Spleen (tissue), 11 donors: Measurements from ENCODE around the gene TTC9. TPM values are rescaled to one million over a fixed set of nuclear protein-coding genes. Genes with fewer than 3 reads are reported as not detected.

ENCODE experiments used
- DNase-seq: peaks from one replicate; pipeline ENCODE4 v3.0.0-alpha.2; 2020
- H3K27ac ChIP-seq, 8 donors: fragments of 200-600 bp; sonication (generic) in 7 of 8; 1 replicate in 4 of 8; 2 replicates in 4 of 8; pipeline versions ENCODE4 v1.5.0 to v1.8.0; 2016 to 2021; ENCODE audit warnings: inconsistent platforms in 4 of 8, mild to moderate bottlenecking in 4 of 8, moderate library complexity in 1 of 8
- H3K27me3 ChIP-seq, 7 donors: fragments of 200-600 bp; sonication (generic) in 6 of 7; replicated peaks in 1 of 7; 1 replicate in 4 of 7; 2 replicates in 3 of 7; pipeline versions ENCODE4 v1.5.0 to v1.8.0; 2016 to 2021; ENCODE audit warnings: inconsistent platforms in 3 of 7, mild to moderate bottlenecking in 1 of 7
- H3K36me3 ChIP-seq, 6 donors: fragments of 200-600 bp; sonication (generic) in 5 of 6; 1 replicate in 4 of 6; 2 replicates in 2 of 6; pipeline versions ENCODE4 v1.5.0 to v1.8.0; 2016 to 2021; ENCODE audit warnings: inconsistent platforms in 2 of 6
- H3K4me1 ChIP-seq, 6 donors: fragments of 200-600 bp; sonication (generic) in 5 of 6; 1 replicate in 3 of 6; 2 replicates in 3 of 6; pipeline versions ENCODE4 v1.5.0 to v1.8.0; 2016 to 2021; ENCODE audit warnings: inconsistent platforms in 3 of 6
- H3K4me3 ChIP-seq, 8 donors: fragments of 200-600 bp; sonication (generic) in 7 of 8; 1 replicate in 4 of 8; 2 replicates in 4 of 8; pipeline versions ENCODE4 v1.5.0 to v1.8.0; 2016 to 2021; ENCODE audit warnings: inconsistent platforms in 4 of 8, mild to moderate bottlenecking in 4 of 8, moderate library complexity in 2 of 8
- H3K9me3 ChIP-seq, 8 donors: fragments of 200-600 bp; sonication (generic) in 7 of 8; 1 replicate in 4 of 8; 2 replicates in 4 of 8; pipeline versions ENCODE4 v1.5.0 to v1.8.0; 2016 to 2021; ENCODE audit warnings: inconsistent platforms in 4 of 8
- POLR2A ChIP-seq, 3 donors: fragments of 450-650 bp; IDR thresholded peaks; one replicate each; pipeline ENCODE4 v1.5.1; 2017; ENCODE audit warnings: antibody characterized with exemption in 3 of 3, mild to moderate bottlenecking in 1 of 3
- POLR2AphosphoS5 ChIP-seq, 3 donors: sonication (generic); formaldehyde crosslinking; IDR thresholded peaks; one replicate each; pipeline ENCODE4 v1.5.1; 2017; ENCODE audit warnings: antibody characterized with exemption in 3 of 3
- WGBS, 5 donors: extraction: QIAGEN DNeasy Blood & Tissue Kit in 3 of 5; methylation state at CpG; one replicate each; pipeline versions ENCODE4 v1.1.5 to v1.1.7; 2013 to 2018; 5-methylcytosine and 5-hydroxymethylcytosine counted together
- intact Hi-C: fragments of 100-400 bp; cut with DNase I; formaldehyde crosslinking; loops from one replicate; pipeline ENCODE4 v1.15.0; 2023; ENCODE audit warnings: low total_unique reads
- polyA plus RNA-seq, 3 donors: library from polyadenylated mRNA; stranded (reverse); fragments of 200-250 nt; gene quantifications; one replicate each; pipeline ENCODE4 v1.2.1, GENCODE V29; 2013
- total RNA-seq, 7 donors: library from RNA; depleted of rRNA in 3 of 7; stranded (reverse); fragments of >200 nt in 3 of 7; fragmentation: NEBNext Ultra II Directional in 4 of 7; extraction: Animal tissue kit (Norgen Biotek cat#: 25700) in 4 of 7; gene quantifications; one replicate each; pipeline versions ENCODE4 v1.1.0 to v1.2.1, GENCODE V29; 2016 to 2021
- TF ChIP-seq, protein P1 (sequence below), 11 experiments: fragments of 200-600 bp in 7 of 11; fragments of 450-650 bp in 4 of 11; sonication (generic) in 4 of 11; IDR thresholded peaks in 8 of 11; conservative IDR thresholded peaks in 3 of 11; 1 replicate in 7 of 11; 2 replicates in 4 of 11; pipeline versions ENCODE4 v1.4.0 to v1.8.0; 2016 to 2021; ENCODE audit warnings: antibody characterized with exemption in 11 of 11, inconsistent platforms in 4 of 11, mild to moderate bottlenecking in 1 of 11
- donor health status: healthy with polysubstance abuse.
- donor health status: DM: no; HTN: no; CAD: no; lungs with moderate emphysema.
- donor health status: DM: no; HTN: no; CAD: no.
- donor health status: Bipolar disorder and iron deficiency.
- donor health status: healthy.
- donor health status: DM: no; HTN: no; CAD: no.
- donor health status: DM: yes; HTN: yes; CAD: no.

The TTC9 gene
- total and polyA plus RNA-seq, 10 donors: 4.6 to 13.2 (median 8.6) TPM

DNA sequence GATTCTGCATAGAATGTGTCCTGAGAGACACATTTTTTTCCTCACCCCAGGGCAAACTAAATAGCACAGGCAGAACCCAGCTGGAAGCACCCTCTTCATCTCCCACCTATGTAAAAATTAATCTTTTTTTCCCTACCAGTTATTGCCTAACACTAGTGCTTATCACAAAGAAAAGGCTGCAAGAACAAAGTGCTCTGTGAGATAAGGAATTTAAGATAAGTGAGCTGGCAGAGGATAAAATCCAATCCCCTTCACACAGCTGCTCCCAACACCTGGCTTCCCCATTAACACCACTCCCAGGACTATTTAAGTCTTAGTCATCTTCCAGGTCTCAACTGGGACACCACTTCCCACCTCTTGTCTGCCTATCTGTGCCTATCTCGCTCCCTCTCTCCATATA lies 75.2 kb downstream of the TTC9 start:
- 68 to 79% (median 69%) methylated on average over 1 of the region's 1 CpG for WGBS, 5 donors
- Histone ChIP-seq H3K27ac (no peak overlapping the region), H3K36me3 (no peaks in the 10 kb centered on the region), H3K4me1 (peaks cover 0 to 17% (median 14%) of the 10 kb centered on the region in 6 donors), H3K4me3 (no peak overlapping the region), H3K9me3 (no peaks in the 10 kb centered on the region), H3K27me3 (no peaks in the 10 kb centered on the region)
- intact Hi-C loops: no loop called here
- TF ChIP-seq POLR2A (IDR thresholded peaks at IDR 0.05) (no peak), POLR2AphosphoS5 (IDR thresholded peaks at IDR 0.05) (no peak)
- TF ChIP-seq, protein P1, sequence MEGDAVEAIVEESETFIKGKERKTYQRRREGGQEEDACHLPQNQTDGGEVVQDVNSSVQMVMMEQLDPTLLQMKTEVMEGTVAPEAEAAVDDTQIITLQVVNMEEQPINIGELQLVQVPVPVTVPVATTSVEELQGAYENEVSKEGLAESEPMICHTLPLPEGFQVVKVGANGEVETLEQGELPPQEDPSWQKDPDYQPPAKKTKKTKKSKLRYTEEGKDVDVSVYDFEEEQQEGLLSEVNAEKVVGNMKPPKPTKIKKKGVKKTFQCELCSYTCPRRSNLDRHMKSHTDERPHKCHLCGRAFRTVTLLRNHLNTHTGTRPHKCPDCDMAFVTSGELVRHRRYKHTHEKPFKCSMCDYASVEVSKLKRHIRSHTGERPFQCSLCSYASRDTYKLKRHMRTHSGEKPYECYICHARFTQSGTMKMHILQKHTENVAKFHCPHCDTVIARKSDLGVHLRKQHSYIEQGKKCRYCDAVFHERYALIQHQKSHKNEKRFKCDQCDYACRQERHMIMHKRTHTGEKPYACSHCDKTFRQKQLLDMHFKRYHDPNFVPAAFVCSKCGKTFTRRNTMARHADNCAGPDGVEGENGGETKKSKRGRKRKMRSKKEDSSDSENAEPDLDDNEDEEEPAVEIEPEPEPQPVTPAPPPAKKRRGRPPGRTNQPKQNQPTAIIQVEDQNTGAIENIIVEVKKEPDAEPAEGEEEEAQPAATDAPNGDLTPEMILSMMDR (IDR thresholded peaks at IDR 0.05 in 8 of 11, conservative IDR thresholded peaks at IDR 0.05 in 3 of 11): no peak
- DNase-seq: no peak

DNA sequence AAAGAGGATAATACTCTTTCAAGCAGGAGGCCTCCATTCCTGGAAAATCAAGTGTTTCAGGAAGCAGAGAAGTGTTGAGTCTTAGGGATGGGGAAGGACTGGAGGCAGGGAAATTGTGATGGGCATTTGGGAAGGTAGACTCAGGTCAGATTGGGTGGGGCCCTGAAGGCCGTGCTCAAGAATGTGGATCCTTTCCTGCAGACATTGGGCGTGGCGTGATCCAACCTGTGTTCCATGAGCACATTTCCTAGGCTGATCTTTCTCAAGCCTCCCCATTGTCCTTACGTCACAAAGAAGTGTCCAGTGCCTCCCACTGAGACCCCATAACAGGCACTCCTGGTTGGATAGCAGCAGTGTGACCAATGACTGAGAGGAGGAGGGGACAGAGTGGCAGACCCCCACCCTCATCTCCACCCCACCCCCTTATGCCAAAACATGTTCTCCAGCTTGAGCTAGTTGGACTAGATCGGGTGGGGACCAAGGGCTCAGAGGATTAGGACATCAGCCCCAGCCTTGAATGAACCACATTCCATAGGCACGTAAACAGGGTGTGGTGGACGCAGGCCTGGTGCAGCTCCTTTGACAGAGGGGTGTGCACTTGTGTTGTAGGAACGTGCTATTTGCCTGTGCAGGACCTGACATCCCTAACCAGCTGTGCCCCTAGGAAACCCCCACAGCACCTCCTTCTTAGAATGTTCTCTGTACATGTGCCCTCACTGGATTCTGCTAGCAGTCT lies 76.8 kb downstream of the TTC9 start:
- no peaks in the 10 kb centered on the region for H3K27me3 ChIP-seq
- H3K4me3 ChIP-seq: no peak overlapping the region
- H3K36me3 ChIP-seq: no peaks in the 10 kb centered on the region
- H3K9me3 ChIP-seq: no peaks in the 10 kb centered on the region
- peaks cover 0 to 11% (median 7%) of the 10 kb centered on the region in 6 donors for H3K4me1 ChIP-seq
- DNase-seq: no peak
- H3K27ac ChIP-seq: no peak overlapping the region
- no peak for TF ChIP-seq POLR2A (IDR thresholded peaks at IDR 0.05)
- no peak for TF ChIP-seq POLR2AphosphoS5 (IDR thresholded peaks at IDR 0.05)
- TF ChIP-seq, protein P1 (IDR thresholded peaks at IDR 0.05 in 8 of 11, conservative IDR thresholded peaks at IDR 0.05 in 3 of 11): no peak
- WGBS, 5 donors: 80 to 93% (median 89%) methylated on average over 8 of the region's 8 CpGs
- intact Hi-C loops: no loop called here

GRCh38 chr14:70721542-70721941 lies 79.8 kb downstream of the TTC9 start:
- no peak overlapping the region for H3K27ac ChIP-seq
- no peaks in the 10 kb centered on the region for H3K4me1 ChIP-seq
- no peaks in the 10 kb centered on the region for H3K36me3 ChIP-seq
- intact Hi-C loops: no loop called here
- 65 to 78% (median 73%) methylated on average over 2 of the region's 2 CpGs for WGBS, 5 donors
- no peak overlapping the region for H3K4me3 ChIP-seq
- TF ChIP-seq POLR2AphosphoS5 (IDR thresholded peaks at IDR 0.05) (no peak), POLR2A (IDR thresholded peaks at IDR 0.05) (no peak)
- TF ChIP-seq, protein P1 (IDR thresholded peaks at IDR 0.05 in 8 of 11, conservative IDR thresholded peaks at IDR 0.05 in 3 of 11): no peak
- H3K27me3 ChIP-seq: no peaks in the 10 kb centered on the region
- DNase-seq: no peak
- H3K9me3 ChIP-seq: no peaks in the 10 kb centered on the region

GRCh38 chr14:70722418-70722817 lies 80.7 kb downstream of the TTC9 start:
- Histone ChIP-seq H3K4me3 (no peak overlapping the region), H3K27ac (no peak overlapping the region), H3K27me3 (no peaks in the 10 kb centered on the region), H3K4me1 (no peaks in the 10 kb centered on the region), H3K36me3 (no peaks in the 10 kb centered on the region), H3K9me3 (no peaks in the 10 kb centered on the region)
- DNase-seq: no peak
- 74 to 87% (median 85%) methylated on average over 3 of the region's 3 CpGs for WGBS, 5 donors
- TF ChIP-seq POLR2AphosphoS5 (IDR thresholded peaks at IDR 0.05) (no peak), POLR2A (IDR thresholded peaks at IDR 0.05) (no peak)
- TF ChIP-seq, protein P1 (IDR thresholded peaks at IDR 0.05 in 8 of 11, conservative IDR thresholded peaks at IDR 0.05 in 3 of 11): no peak
- intact Hi-C loops: no loop called here
